ENCODE data around the gene TMEM243.
A peak's percentile ranks its signal among the peaks of the same experiment; 100 is the strongest.

Gene TMEM243

GRCh38 chr7:87154569-87154968 is 65.0 kb downstream of the TMEM243 start:
- peak in 1 of 3 experiments; percentile 48 for DNase-seq

- peak in 1 of 3 experiments; percentile 48 for DNase-seq
Measured at GRCh38 chr7:87154166-87154565, 65.4 kb downstream of the TMEM243 start.

GRCh38 chr7:87152897-87153641 is 66.5 kb downstream of the TMEM243 start:
- peak; percentile 56 to 84 (median 75) for DNase-seq

GRCh38 chr7:87152112-87152896 is 67.2 kb downstream of the TMEM243 start, which contains the start of gene DMTF1:
Gene DMTF1 (plus strand): TSS chr7:87152453. CDS start chr7:87164942, 12,489 bp downstream.
- DNase-seq: peak; percentile 97 to 99 (median 97)

GRCh38 chr7:87151729-87152111 is 67.8 kb downstream of the TMEM243 start:
- no peak for DNase-seq

- peak in 2 of 3 experiments; percentile 41 to 65 for DNase-seq
Measured at GRCh38 chr7:87151002-87151728, 68.4 kb downstream of the TMEM243 start.

- DNase-seq: peak in 2 of 3 experiments; percentile 6 to 52
Measured at GRCh38 chr7:87148332-87148955, 71.1 kb downstream of the TMEM243 start.

- no peak for DNase-seq
Measured at GRCh38 chr7:87147500-87147899, 72.0 kb downstream of the TMEM243 start.

GRCh38 chr7:87146740-87147386 is 72.7 kb downstream of the TMEM243 start:
- no peak for DNase-seq

Measured in NCI-H1417 (cell line).